ENCODE measurements around the gene BCL2L1.
"Not testable (repeated sequence)": the region's sequence is repeated elsewhere in the genome, so short reads cannot be mapped to it uniquely, and the experiment has no call there.

Gene BCL2L1

DNA sequence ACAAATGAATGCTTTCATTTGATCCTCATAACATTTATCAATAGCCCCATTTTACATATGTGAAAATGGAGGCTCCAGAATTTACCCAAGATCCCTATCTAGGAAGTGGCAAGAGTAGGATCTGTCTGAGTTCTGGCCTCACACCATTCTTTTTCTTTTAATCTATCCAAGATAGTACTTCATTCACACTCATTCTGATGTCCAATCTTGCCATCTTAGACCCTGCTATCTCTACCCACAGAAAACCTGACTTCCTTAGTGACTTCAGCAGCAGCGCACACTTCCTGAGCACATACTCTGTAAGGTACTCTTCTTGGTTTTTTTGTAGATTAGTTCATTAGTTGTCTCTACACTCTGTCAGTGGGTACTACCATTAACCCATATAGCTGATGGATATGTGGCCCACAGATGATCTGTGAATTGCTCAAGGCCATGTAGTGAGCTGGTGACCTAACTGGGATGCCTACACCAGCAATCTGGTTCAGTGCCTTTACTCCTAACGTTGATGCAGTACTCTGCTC is 48.7 kb downstream of the BCL2L1 start:
- no peak for DNase-seq

DNA sequence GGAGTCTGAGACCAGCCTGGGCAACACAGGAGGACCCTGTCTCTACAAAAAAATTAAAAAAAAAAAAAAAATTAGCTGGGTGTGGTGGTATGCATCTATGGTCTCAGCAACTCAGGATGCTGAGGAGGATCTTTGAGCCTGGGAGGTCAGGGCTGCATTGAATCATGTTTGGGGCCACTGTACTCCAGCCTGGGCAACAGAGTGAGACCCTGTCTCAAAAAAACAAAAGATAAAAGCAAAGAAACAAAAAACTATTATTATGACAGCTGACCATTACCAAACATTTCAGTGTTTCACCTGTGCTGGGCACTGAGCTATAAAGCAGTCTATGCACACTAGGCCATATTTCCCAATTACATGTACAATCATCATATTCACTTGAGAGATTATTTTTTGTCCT is 49.2 kb downstream of the BCL2L1 start:
- no peak for DNase-seq

DNA sequence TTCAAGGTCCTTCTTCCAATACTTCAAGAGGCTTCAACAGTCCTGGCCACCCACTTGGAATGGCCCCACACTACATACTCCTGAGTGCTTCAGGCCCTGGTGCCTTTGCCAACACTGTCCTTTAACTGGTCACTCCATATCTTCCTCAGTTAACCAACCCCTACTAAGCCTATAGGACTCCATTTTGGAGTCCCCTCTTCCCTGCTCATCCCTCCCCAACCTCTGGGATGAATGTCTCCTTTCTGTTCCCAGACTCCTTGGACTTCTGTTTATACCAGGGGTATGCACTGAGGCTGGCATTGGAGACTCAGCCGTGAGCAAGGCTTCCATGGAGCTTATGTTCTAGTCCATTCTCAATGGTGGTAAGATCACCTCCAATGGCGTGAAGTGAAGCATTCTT is 51.3 kb downstream of the BCL2L1 start:
- DNase-seq, result no peak

DNA sequence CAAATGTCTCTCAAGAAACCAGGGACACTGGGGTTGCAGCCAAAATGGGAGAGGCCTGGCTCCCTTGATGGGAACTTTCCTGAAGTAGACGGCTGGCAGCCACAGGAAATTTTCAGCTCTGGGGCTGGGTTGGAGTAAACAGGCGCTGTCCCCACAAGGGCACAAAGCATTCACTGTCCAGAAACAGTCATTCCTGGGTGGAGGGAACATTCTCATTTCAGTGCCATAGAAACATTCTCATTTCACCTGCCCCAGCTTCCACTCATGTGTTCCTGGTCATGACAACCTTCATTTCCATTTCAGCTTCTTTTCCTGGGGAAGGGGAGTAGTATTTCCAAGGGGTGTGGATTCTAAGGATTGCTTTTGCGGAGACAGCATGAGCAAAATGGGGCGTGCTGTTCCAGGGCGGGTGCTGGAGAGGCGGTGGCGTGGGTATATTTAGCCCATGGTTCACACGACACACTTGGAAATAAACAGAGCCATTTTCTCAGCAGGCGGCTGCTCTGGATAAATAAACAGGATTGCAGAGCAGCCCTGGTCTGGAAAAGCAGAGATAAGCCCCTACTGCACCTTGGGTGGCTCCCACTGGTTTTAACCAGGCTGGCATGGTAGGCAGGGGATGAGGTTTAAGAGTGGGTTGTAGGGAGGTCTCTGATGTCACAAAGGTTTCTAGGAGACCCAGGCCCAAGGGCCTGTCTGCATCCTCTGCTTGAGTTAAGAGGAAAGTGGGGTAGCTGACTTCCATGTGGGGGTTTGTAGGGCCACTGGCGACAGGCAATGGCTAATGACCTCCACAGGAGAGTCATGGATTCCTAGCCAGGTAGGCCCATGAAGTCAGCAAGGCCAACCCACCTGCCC is 52.1 kb downstream of the BCL2L1 start:
- peak; percentile 92 for DNase-seq

DNA sequence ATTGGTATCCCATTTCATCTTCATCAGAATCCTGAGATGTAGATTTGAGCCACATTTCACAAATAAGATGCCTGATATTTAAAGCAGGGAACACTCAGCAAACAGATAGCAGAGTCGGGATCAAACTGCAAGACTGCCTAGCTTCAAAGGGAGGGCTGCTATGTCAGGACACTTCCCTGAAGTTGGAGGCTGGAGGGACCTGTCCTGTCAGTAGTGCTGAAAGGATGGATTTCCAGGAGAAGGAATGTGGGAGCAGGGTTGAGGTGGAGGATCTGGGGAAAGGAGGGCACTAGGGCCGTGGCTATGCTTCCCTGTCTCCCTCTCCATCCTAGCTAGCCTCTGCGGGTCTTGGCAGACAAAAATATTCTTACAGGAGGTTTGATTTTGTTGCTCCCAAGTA is 52.8 kb downstream of the BCL2L1 start:
- no peak for DNase-seq

DNA sequence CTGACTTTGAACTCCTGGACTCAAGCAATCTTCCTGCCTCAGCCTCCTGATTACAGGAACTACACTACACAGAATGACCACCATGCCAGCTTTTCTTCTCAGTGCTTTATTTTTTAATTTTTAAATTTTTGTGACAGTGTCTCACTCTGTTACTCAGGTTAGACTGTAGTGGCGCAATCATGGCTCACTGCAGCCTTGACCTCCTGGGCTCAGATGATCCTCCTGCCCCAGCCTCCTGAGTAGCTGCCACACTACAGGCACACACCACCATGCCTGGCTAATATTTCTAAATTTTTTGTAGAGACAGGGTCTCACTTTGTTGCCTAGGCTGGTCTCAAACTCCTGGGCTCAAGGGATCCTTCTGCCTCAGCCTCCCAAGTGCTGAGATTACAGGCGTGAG is 53.7 kb downstream of the BCL2L1 start:
- DNase-seq, result not testable (repeated sequence)

DNA sequence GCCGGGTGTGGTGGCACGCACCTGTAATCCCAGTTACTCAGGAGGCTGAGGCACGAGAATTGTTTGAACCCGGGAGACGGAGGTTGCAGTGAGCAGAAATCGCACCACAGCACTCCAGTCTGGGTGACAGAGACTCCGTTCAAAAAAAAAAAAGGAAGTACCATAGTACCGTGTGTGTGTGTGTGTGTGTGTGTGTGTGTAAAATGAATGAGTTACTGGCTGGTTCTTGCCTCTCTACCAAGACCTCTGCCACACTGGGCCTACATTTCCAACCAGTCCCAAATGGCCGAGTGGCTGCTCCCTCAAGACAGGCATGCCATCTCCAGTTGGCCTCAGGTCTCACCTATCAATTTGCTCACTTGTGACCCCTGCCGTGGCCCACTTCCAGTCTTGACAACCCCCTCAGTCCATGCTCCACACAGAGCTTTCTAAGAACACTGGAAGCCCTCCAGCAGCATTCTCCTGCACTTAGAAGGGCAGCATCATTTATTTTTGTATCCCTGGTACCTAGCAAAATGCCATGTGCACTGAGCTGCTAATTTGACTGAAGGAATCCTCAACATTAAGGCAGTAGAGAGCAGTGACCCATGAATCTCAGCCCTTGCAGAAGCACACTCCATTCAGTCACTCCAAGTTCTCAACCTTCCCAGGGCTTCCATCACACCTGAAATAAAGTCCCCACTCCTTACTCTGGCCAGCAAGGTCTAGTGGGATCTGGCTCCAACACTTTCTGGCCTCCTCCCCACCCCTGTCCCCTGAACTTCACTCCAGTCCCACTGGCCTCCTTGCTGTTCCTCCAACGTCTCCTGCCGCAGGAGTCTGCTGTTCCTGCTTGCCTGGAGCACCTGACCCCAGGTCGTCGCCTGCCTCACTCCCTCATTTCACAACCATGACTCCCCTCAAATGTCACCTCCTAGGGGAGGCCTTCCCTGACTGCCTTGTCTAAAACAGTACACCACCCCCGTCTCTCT is 55.1 kb downstream of the BCL2L1 start:
- DNase-seq, result no peak

DNA sequence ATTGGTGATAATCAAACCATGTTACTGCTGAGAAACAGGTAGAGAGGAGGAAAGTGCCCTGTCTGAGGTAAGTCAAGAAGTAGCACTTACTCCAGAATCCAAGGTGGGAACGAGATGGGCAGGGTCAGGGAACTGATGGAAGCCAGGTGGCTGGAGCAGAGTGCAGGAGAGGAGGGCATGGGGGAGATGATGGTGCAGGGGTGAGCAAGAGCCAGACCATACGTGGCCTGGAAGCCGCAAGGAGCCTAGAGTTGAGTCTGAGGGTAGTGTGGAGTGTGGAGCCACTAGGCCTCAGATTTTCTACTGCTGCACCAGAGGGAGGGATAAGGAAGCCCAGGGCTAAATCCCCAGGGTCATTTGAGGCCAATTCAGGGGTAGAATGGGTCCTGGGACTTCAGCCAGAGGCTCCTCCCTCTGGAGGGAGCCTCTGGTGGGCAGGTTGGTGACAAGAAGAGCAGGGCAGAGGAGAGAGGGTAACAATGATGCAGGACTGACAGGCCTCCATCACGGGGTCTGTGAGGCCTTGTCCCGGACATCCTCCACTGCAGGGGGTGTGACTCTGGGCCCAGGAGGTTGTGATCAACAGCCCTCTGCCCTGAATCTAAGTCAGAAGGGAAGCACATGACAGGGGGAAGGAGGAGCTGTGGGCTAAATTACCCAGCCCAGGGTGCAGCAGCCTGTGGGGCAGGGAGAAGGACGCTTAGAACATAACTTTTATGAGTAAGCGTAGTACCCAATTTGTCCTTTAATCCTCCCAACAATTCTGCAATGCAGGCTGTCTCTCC is 56.2 kb downstream of the BCL2L1 start:
- no peak for DNase-seq

DNA sequence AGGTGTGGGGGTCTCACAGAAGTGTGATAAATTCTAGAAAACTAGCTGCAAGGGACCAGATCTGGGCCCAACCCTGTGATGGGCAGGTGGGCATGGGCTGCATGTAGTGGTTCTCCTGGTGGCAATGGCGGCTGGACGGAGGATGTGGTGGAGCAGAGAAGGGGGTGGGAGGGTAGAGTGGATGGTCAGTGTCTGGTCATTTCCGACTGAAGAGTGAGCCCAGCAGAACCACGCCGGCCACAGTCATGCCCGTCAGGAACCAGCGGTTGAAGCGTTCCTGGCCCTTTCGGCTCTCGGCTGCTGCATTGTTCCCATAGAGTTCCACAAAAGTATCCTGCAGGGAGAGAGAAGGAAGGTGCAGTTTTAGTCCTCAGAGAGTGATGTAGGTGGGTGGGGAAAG is 56.9 kb downstream of the BCL2L1 start:
- DNase-seq, result no peak

DNA sequence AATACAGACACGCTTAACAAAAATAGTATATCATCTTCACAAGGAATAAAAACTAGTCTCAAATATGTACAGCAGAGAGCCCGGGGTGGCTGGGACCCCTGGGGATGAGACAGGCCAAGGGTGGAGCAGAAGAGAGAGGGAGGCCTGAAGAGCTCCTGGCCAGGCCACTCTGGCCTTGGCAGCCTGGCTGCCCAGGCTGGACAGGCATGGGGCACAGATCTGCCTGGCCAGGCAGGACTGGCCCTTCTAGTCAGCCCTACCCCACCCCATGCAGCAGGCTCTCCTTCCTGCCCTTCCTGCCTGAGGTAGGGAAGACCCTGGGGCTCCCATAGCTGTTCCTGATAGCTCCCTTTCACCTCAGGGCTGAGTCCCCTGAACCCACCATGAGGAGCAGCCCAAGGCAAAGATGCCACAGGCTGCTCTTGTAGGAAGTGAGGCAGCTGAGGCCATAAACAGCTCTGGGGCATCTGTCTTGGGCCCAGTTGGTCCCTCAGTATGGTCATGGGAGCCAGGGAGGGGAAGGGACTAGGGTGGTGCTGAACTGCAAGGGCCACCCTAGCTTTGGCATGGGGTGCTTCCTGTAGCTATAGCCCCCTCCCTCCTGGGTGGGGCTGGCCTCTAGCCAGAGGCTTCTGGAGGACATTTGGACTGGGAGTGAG is 57.8 kb downstream of the BCL2L1 start:
- DNase-seq, result no peak

DNA sequence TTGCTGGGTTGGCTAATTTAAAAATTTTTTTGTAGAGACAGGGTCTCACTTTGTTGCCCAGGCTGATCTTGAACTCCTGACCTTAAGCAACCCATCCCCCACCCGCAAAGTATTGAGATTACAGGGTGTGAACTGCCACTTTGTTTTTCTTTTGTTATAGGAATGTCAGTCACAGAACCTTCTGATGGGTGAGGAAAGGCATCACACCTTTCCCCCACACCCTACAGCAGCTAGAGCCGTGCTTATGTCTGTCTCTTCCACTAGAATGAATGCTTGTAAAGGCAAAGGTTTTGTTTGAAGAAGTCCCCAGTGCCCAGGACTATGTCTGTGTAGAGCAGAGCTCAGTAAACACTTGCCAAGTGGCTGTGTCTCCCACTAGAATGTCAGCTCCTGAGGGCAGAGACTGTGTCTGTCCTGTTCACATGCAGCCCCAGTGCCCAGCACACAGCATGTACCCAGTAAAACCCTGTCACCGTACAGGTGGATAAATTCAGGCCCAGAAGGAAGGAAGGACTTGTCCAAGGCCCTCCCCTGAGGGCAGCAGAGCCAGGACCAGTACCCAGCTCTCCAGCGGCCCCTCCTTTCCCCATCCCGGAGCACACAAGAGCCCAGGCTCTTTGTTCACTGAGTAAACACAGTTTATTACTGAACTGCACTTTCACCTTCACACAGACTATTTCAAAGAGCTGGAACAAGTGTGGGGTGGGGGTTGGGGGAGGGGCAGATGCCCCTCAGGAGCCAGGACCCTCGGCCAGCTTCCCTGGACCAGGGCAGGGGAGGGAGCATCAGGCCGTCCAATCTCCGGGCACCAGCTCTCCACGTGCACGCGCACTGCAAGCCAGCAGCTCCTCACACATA is 58.6 kb downstream of the BCL2L1 start:
- peak; percentile 89 for DNase-seq

DNA sequence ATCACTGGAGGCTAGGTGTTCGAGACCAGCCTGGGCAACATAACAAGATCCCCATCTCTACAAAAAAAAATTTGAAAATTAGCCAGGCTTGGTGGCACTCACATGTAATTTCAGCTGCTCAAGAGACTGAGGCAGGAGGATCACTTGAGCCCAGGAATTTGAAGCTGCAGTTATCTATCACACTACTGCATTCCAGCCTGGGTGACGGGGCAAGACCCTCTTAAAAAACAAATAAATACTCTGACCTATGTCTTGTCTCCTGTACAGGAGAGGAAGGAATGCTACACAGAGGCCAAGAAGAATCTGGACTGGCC is 59.2 kb downstream of the BCL2L1 start:
- DNase-seq, result no peak

DNA sequence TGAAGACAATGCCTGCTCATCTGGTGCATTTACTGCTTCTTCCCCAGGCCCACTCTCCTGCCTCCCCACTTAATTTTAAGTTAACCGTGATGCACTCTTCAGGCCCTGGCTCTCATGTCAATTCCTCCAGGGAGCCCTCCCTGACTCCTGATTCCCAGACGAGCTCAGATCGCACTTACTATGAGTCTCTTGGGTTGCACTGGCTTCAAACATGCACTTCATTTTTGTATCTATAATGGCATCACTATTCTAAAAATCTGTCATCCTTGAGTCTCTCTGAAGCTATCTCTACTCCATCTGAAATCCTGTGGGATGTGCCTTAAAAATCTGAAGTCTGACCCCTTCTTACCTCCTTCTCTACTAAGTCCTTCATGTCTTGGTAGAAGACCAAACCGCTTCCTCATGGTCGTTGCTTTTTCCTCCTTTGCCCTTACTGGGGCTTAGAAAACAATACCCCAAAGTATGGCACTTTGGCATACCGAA is 60.3 kb downstream of the BCL2L1 start:
- no peak for DNase-seq

DNA sequence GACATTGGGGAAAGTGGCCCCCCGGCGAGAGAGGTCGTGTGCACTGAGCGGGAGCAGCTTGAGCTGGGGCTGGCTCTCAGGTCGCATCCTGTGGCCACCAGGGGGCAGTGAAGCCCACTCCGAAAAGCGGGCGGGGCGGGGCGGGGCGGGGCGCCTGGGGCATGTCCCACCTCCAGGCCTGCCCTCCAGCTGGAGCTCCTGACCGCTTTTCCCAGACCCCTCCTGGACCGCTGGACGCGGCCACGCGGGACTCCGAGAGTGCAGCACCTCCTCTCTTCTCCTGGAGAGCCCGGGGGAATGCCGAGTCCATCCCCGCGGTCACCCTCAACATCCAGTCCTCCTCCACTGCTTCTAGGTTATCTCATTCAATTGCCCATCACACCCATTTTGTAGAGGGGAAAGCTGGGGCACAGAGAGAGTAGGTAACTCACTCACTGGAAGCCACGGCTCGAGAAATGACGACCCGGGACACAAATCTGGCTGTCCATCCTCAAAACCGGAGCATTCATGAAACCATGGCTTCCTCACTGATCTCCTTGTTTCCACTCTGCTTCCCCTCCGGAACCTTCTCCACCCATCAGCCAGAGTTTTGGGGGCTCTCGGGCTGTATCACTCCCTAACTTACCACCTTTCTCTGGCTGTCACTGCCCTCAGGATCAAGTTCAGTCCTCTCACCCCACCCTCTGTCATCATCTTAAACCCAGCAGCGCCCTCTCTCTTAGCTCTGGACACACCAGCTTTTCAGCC is 60.9 kb downstream of the BCL2L1 start:
- peak; percentile 87 for DNase-seq

DNA sequence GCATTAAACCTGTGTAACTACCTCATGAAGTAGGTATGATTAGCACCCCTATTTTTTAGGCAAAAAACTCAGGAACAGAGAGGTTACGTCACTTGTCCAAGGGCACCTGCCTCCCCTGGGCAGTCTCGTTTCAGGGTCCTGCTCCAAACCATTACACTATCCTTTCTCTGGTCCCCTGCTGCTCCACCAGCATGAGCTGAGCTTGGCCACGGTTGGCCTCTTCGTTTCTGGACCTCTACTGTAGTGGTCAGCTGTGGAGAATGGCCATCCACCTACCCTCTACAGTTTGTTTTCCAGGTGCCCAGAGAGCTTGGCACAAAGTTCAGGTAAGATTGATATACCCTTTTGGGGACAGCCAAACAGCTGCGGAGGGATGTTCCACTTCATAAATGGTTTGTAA is 68.1 kb downstream of the BCL2L1 start:
- no peak for DNase-seq

DNA sequence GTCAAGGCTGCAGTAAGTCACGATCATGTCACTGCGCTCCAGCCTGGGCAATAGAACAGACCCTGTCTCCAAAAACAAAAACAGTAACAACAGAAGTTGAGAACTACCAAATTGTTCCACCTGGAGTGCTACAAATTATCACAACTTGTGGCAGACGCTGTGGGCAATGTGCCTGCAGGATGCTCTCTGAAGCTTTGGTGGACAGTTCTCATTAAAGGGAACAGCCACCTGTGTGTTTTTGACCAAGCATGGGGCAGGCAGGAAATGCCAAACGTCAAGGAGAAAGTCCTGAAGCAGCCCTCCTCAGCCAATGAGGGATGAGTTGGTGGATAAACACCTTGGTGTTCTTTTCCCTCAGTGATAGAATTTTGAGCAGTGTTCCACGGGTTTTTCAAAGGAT is 69.1 kb downstream of the BCL2L1 start:
- DNase-seq, result no peak

DNA sequence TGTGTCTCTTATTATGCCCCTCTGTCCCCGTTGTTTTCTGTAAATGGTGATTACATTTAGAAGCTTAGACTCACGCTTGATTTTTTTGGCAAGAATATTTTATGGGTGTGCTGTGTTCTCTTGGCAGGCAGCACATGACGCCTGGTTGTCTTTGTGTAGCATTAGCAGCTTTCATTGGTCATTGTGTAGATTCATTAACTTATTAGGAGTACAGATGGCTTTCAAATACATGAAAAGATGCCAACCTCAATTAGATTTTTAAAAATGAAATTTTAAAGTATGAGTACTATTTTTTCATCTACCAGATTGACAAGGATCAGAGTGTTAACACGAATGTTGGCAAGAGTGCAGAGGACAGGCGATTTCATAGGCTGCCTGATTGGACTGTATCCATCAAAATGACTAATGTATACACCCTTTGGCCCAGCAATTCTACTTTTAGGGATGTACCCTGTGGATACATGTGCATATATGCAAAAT is 69.7 kb downstream of the BCL2L1 start:
- no peak for DNase-seq

DNA sequence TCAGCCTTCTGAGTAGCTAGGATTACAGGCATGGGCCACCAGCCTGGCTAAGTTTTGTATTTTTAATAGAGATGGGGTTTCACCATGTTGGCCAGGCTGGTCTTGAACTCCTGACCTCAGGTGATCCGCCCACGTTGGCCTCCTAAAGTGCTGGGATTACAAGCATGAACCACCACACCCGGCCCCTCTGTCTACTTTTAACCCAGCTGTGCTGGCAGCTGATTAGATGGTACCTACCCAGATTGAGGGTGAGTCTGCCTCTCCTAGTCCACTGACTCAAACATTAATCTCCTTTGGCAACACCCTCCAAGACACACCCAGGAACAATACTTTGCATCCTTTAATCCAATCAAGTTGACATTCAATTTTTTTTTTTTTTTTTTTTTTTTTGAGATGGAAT is 74.6 kb downstream of the BCL2L1 start:
- not testable (repeated sequence) for DNase-seq

DNA sequence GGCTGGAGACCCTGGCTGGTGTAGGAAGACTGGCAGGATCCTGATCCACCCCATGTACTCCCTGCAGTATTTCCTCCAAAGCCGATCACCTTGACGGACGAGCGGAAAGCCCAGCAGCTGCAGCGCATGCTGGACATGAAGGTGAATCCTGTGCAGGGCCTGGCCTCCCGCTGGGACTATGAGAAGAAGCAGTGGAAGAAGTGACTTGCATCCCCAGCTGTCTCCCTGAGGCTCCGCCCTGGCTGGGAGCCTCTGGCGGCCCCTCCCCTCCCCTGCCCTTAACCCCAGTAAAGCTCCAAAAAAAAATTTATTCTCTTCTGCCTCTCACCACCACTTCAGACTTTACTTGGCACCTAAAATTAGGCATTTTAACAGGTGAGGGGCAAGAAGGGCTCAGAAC is 78.0 kb downstream of the BCL2L1 start:
- no peak for DNase-seq

DNA sequence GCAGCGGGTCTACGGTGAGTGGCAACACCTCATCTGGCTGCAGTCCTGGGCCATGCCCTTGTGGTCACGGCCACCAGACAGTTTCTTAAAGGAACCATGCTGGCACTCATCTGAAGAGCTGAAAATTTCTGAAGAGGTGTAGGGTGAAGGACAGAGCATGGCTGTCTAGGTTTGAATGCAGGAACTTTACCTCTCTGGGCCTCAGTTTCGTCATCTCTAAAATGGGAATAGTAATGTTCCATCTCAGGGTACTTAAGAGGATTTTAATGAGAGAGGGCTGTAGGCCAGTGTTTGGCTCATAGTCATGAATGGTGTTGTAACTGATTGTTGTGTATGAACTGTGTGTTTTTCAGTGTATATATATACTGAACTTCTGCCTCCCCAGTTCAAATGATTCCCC is 79.1 kb downstream of the BCL2L1 start:
- DNase-seq, result no peak
